SK-N-SH treated with all-trans-retinoic acid at 6 μM for 48 hours (cell line): ENCODE results near the gene NFATC2IP.

Source experiments
- ATAC-seq: fragments of 200-7000 bp; cut with Tn5 transposase; 3 replicates; pipeline ENCODE4 v1.9.1; 2020; ENCODE audit warnings: mild to moderate bottlenecking, moderate library complexity
- ARNTL ChIP-seq: fragments of 450-650 bp; formaldehyde crosslinking; IDR thresholded peaks from 2 replicates; pipeline ENCODE4 v1.5.0; 2020; ENCODE audit warnings: low read depth, mild to moderate bottlenecking, moderate library complexity, borderline replicate concordance
- BACH2 ChIP-seq: fragments of 250-450 bp; sonication (Bioruptor Pico); IDR thresholded peaks from 2 replicates; pipeline ENCODE4 v1.9.0; 2021; ENCODE audit warnings: mild to moderate bottlenecking, borderline replicate concordance
- ESRRG ChIP-seq: fragments of 250-450 bp; sonication (Bioruptor Pico); IDR thresholded peaks from 2 replicates; pipeline ENCODE4 v1.6.1; 2021; ENCODE audit warnings: mild to moderate bottlenecking
- GLIS3 ChIP-seq: fragments of 250-450 bp; sonication (Bioruptor Pico); IDR thresholded peaks from 2 replicates; pipeline ENCODE4 v1.5.0; 2020; ENCODE audit warnings: mild to moderate bottlenecking, moderate library complexity
- ISL1 ChIP-seq: fragments of 250-450 bp; sonication (Bioruptor Pico); IDR thresholded peaks from 2 replicates; pipeline ENCODE4 v2.1.2; 2022; ENCODE audit warnings: mild to moderate bottlenecking, moderate library complexity
- PPARA ChIP-seq: fragments of 250-450 bp; sonication (Bioruptor Pico); IDR thresholded peaks from 2 replicates; pipeline ENCODE4 v1.5.0; 2020; ENCODE audit warnings: mild to moderate bottlenecking, borderline replicate concordance
- RARB ChIP-seq: fragments of 250-450 bp; sonication (Bioruptor Pico); IDR thresholded peaks from 2 replicates; pipeline ENCODE4 v1.8.0; 2021; ENCODE audit warnings: mild to moderate bottlenecking, moderate library complexity
- TCF4 ChIP-seq: fragments of 250-450 bp; sonication (Bioruptor Pico); IDR thresholded peaks from 2 replicates; pipeline ENCODE4 v1.8.0; 2021; ENCODE audit warnings: mild to moderate bottlenecking, moderate library complexity, borderline replicate concordance
- TOX ChIP-seq: fragments of 250-450 bp; sonication (Bioruptor Pico); IDR thresholded peaks from 2 replicates; pipeline ENCODE4 v1.8.0; 2021; ENCODE audit warnings: mild to moderate bottlenecking, moderate library complexity, borderline replicate concordance
- ZC3H10 ChIP-seq: fragments of 250-450 bp; sonication (Bioruptor Pico); IDR thresholded peaks from 2 replicates; pipeline ENCODE4 v1.5.1; 2021; ENCODE audit warnings: mild to moderate bottlenecking, moderate library complexity
- ZFP3 ChIP-seq: fragments of 250-450 bp; sonication (Bioruptor Pico); IDR thresholded peaks from 2 replicates; pipeline ENCODE4 v1.5.0; 2020; ENCODE audit warnings: mild to moderate bottlenecking, moderate library complexity
- ZFP30 ChIP-seq: fragments of 450-650 bp; formaldehyde crosslinking; IDR thresholded peaks from 2 replicates; pipeline ENCODE4 v1.5.0; 2022; ENCODE audit warnings: mild to moderate bottlenecking, moderate library complexity
- ZNF565 ChIP-seq: fragments of 450-650 bp; formaldehyde crosslinking; conservative IDR thresholded peaks from 2 replicates; pipeline ENCODE4 v1.5.0; 2020; ENCODE audit warnings: low read depth, mild to moderate bottlenecking, moderate library complexity
- ZNF70 ChIP-seq: fragments of 450-650 bp; formaldehyde crosslinking; IDR thresholded peaks from 2 replicates; pipeline ENCODE4 v1.5.0; 2020; ENCODE audit warnings: mild to moderate bottlenecking, moderate library complexity
- ZNF8 ChIP-seq: fragments of 450-650 bp; formaldehyde crosslinking; IDR thresholded peaks from 2 replicates; pipeline ENCODE4 v1.5.0; 2020; ENCODE audit warnings: mild to moderate bottlenecking, moderate library complexity
- TF ChIP-seq, protein P1 (sequence below): fragments of 250-450 bp; sonication (Bioruptor Pico); IDR thresholded peaks from 2 replicates; pipeline ENCODE4 v1.5.0; 2020; ENCODE audit warnings: mild to moderate bottlenecking, moderate library complexity
- TF ChIP-seq, protein P2 (sequence below): fragments of 250-450 bp; sonication (Bioruptor Pico); IDR thresholded peaks from 2 replicates; pipeline ENCODE4 v1.8.0; 2021; ENCODE audit warnings: low read depth, mild to moderate bottlenecking, moderate library complexity, borderline replicate concordance
- TF ChIP-seq, protein P3 (sequence below): fragments of 250-450 bp; sonication (Bioruptor Pico); IDR thresholded peaks from 2 replicates; pipeline ENCODE4 v1.8.0; 2020; ENCODE audit warnings: mild to moderate bottlenecking, moderate library complexity, borderline replicate concordance
- TF ChIP-seq, protein P4 (sequence below): fragments of 250-450 bp; sonication (Bioruptor Pico); IDR thresholded peaks from 2 replicates; pipeline ENCODE4 v1.5.1; 2020; ENCODE audit warnings: low read depth, mild to moderate bottlenecking, moderate library complexity
- TF ChIP-seq, protein P5 (sequence below): fragments of 250-450 bp; sonication (Bioruptor Pico); IDR thresholded peaks from 2 replicates; pipeline ENCODE4 v1.5.1; 2021; ENCODE audit warnings: mild to moderate bottlenecking, moderate library complexity

The NFATC2IP gene

DNA sequence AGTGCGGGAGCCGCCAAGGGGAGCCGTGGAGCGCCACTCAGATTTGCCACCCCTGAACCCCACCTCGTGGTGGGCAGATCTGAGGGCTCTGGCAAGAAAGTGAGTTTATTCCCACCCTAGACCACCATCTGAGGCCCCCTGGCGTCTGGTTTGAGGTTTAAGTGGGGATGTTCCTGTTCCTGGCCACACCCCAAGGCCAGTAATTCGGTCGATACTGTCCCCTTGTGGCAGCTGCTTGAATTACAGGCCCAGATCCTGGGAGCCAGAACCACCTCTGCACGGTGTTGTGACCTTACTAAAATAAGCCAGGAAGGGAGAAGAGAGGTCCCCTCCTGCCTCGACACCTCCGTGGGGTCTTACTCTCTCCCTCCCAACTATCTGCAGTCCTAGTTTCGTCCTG lies 30.8 kb downstream of the NFATC2IP start:
- no peak for ATAC-seq
- TF ChIP-seq, protein P1, sequence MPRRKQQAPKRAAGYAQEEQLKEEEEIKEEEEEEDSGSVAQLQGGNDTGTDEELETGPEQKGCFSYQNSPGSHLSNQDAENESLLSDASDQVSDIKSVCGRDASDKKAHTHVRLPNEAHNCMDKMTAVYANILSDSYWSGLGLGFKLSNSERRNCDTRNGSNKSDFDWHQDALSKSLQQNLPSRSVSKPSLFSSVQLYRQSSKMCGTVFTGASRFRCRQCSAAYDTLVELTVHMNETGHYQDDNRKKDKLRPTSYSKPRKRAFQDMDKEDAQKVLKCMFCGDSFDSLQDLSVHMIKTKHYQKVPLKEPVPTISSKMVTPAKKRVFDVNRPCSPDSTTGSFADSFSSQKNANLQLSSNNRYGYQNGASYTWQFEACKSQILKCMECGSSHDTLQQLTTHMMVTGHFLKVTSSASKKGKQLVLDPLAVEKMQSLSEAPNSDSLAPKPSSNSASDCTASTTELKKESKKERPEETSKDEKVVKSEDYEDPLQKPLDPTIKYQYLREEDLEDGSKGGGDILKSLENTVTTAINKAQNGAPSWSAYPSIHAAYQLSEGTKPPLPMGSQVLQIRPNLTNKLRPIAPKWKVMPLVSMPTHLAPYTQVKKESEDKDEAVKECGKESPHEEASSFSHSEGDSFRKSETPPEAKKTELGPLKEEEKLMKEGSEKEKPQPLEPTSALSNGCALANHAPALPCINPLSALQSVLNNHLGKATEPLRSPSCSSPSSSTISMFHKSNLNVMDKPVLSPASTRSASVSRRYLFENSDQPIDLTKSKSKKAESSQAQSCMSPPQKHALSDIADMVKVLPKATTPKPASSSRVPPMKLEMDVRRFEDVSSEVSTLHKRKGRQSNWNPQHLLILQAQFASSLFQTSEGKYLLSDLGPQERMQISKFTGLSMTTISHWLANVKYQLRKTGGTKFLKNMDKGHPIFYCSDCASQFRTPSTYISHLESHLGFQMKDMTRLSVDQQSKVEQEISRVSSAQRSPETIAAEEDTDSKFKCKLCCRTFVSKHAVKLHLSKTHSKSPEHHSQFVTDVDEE, result no peak
- no peak for TF ChIP-seq BACH2
- TF ChIP-seq, protein P2, sequence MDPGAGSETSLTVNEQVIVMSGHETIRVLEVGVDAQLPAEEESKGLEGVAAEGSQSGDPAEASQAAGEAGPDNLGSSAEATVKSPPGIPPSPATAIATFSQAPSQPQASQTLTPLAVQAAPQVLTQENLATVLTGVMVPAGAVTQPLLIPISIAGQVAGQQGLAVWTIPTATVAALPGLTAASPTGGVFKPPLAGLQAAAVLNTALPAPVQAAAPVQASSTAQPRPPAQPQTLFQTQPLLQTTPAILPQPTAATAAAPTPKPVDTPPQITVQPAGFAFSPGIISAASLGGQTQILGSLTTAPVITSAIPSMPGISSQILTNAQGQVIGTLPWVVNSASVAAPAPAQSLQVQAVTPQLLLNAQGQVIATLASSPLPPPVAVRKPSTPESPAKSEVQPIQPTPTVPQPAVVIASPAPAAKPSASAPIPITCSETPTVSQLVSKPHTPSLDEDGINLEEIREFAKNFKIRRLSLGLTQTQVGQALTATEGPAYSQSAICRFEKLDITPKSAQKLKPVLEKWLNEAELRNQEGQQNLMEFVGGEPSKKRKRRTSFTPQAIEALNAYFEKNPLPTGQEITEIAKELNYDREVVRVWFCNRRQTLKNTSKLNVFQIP (CRISPR knock-in tag), result no peak
- TF ChIP-seq ZC3H10 (CRISPR knock-in tag), result no peak
- TF ChIP-seq RARB (CRISPR knock-in tag), result no peak
- TF ChIP-seq GLIS3 (CRISPR knock-in tag), result no peak
- no peak for TF ChIP-seq TOX (CRISPR knock-in tag)
- TF ChIP-seq, protein P3, sequence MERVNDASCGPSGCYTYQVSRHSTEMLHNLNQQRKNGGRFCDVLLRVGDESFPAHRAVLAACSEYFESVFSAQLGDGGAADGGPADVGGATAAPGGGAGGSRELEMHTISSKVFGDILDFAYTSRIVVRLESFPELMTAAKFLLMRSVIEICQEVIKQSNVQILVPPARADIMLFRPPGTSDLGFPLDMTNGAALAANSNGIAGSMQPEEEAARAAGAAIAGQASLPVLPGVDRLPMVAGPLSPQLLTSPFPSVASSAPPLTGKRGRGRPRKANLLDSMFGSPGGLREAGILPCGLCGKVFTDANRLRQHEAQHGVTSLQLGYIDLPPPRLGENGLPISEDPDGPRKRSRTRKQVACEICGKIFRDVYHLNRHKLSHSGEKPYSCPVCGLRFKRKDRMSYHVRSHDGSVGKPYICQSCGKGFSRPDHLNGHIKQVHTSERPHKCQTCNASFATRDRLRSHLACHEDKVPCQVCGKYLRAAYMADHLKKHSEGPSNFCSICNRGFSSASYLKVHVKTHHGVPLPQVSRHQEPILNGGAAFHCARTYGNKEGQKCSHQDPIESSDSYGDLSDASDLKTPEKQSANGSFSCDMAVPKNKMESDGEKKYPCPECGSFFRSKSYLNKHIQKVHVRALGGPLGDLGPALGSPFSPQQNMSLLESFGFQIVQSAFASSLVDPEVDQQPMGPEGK (CRISPR knock-in tag), result no peak
- no peak for TF ChIP-seq ARNTL
- no peak for TF ChIP-seq ZNF70 (CRISPR knock-in tag)
- no peak for TF ChIP-seq PPARA (CRISPR knock-in tag)
- TF ChIP-seq ISL1, result no peak
- no peak for TF ChIP-seq ZNF565 (CRISPR knock-in tag)
- TF ChIP-seq TCF4 (CRISPR knock-in tag), result no peak
- TF ChIP-seq, protein P4, sequence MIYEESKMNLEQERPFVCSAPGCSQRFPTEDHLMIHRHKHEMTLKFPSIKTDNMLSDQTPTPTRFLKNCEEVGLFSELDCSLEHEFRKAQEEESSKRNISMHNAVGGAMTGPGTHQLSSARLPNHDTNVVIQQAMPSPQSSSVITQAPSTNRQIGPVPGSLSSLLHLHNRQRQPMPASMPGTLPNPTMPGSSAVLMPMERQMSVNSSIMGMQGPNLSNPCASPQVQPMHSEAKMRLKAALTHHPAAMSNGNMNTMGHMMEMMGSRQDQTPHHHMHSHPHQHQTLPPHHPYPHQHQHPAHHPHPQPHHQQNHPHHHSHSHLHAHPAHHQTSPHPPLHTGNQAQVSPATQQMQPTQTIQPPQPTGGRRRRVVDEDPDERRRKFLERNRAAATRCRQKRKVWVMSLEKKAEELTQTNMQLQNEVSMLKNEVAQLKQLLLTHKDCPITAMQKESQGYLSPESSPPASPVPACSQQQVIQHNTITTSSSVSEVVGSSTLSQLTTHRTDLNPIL (CRISPR knock-in tag), result no peak
- TF ChIP-seq ZFP30 (CRISPR knock-in tag), result no peak

DNA sequence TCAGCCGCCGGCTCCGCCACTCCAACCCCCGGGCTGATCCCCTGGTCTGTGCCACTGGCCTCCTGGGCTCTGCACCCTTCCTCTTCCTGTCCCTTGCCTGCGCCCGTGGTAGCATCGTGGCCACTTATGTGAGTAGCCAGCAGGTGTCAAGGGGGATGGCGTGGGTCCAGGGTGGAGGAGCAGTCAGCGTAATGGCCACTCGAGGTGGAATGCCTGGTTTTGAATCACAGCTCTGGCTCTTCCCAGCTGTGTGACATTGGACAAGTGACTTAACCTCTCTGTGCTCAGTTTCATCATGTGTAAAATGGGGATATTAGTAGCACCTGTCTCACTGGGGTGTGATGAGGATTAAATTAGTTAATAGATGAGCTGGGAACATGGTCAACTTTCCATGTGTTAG lies 31.7 kb downstream of the NFATC2IP start:
- ATAC-seq, result no peak
- TF ChIP-seq ARNTL, result no peak
- TF ChIP-seq PPARA (CRISPR knock-in tag), result no peak
- TF ChIP-seq, protein P5, sequence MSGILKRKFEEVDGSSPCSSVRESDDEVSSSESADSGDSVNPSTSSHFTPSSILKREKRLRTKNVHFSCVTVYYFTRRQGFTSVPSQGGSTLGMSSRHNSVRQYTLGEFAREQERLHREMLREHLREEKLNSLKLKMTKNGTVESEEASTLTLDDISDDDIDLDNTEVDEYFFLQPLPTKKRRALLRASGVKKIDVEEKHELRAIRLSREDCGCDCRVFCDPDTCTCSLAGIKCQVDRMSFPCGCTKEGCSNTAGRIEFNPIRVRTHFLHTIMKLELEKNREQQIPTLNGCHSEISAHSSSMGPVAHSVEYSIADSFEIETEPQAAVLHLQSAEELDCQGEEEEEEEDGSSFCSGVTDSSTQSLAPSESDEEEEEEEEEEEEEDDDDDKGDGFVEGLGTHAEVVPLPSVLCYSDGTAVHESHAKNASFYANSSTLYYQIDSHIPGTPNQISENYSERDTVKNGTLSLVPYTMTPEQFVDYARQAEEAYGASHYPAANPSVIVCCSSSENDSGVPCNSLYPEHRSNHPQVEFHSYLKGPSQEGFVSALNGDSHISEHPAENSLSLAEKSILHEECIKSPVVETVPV, result no peak
- TF ChIP-seq ISL1, result no peak
- no peak for TF ChIP-seq ZNF8 (CRISPR knock-in tag)
- no peak for TF ChIP-seq ZFP3 (CRISPR knock-in tag)
- TF ChIP-seq, protein P4 (CRISPR knock-in tag), result no peak
- TF ChIP-seq BACH2, result no peak
- no peak for TF ChIP-seq TOX (CRISPR knock-in tag)
- no peak for TF ChIP-seq TCF4 (CRISPR knock-in tag)
- TF ChIP-seq RARB (CRISPR knock-in tag), result no peak
- no peak for TF ChIP-seq ESRRG (CRISPR knock-in tag)
- TF ChIP-seq ZNF70 (CRISPR knock-in tag), result no peak
- TF ChIP-seq, protein P2 (CRISPR knock-in tag), result no peak
- no peak for TF ChIP-seq ZNF565 (CRISPR knock-in tag)
